DMS53 treated with DMSO at 0.1 percent for 48 hours (cell line): ENCODE data around the gene YJEFN3.

Experiments
- DNase-seq: peaks from one replicate; lab custom pipeline; 2025; ENCODE audit not compliant: unreplicated experiment; lab: John Stamatoyannopoulos, UW

Gene YJEFN3, protein sequence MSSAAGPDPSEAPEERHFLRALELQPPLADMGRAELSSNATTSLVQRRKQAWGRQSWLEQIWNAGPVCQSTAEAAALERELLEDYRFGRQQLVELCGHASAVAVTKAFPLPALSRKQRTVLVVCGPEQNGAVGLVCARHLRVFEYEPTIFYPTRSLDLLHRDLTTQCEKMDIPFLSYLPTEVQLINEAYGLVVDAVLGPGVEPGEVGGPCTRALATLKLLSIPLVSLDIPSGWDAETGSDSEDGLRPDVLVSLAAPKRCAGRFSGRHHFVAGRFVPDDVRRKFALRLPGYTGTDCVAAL

DNA sequence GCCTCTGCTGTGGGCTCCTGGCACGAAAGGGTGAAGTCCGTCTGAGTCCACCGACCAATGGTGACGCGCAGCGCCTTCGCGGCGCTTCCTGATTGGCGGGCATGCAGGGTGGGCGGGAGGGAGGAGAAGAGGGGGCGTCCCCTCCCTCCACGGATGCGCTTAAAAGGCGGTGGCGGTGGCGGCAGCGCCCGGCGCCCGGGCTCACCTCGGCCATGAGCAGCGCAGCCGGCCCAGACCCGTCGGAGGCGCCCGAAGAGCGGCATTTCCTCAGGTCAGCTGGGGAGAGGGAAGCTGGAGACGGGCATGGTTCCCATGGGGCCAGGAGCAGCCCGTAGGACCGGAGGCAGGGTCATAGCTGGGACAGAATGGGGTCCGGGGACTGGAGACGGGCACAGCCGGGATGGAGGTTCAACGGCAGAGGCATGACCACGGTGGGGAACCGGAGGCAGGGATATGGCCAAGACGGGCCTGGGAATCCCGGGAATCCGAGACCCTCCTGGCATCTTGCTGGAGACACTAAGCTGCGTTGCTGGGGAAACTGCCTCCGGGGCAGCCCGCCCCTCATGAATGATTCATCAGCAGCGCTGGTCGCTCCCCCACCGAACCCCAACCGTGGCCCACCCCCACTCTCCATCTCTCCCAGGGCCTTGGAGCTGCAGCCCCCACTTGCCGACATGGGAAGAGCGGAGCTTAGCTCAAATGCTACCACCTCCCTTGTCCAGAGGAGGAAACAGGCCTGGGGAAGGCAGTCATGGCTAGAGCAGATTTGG lies at the start of gene YJEFN3:
Gene YJEFN3 (plus strand): TSS at position 191 of the 770 bp plus-strand sequence. CDS start 22 bp downstream, at position 213.
- no peak for DNase-seq

- DNase-seq, result no peak
These were observed 48.0 kb upstream of the YJEFN3 start for GRCh38 chr19:19480688-19481087.

GRCh38 chr19:19482809-19483596 lies 45.7 kb upstream of the YJEFN3 start:
- DNase-seq, result no peak

- DNase-seq, result no peak
These were observed 43.3 kb upstream of the YJEFN3 start for GRCh38 chr19:19485161-19485997.

DNA sequence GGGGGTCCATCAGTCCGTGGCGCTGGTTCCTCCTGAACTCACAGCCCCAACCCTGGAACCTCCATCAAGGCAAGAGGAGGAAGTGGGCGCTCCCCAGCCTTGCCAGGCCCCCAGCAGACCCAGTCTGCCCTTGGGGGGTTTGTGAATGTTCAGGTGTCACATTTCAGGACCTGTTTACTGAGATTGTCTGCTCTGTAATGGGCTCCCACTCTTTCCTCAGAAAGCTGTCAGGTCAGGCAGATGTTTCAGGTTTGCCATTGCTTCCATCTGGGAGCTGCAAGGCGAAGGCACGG lies 42.8 kb upstream of the YJEFN3 start:
- no peak for DNase-seq

DNA sequence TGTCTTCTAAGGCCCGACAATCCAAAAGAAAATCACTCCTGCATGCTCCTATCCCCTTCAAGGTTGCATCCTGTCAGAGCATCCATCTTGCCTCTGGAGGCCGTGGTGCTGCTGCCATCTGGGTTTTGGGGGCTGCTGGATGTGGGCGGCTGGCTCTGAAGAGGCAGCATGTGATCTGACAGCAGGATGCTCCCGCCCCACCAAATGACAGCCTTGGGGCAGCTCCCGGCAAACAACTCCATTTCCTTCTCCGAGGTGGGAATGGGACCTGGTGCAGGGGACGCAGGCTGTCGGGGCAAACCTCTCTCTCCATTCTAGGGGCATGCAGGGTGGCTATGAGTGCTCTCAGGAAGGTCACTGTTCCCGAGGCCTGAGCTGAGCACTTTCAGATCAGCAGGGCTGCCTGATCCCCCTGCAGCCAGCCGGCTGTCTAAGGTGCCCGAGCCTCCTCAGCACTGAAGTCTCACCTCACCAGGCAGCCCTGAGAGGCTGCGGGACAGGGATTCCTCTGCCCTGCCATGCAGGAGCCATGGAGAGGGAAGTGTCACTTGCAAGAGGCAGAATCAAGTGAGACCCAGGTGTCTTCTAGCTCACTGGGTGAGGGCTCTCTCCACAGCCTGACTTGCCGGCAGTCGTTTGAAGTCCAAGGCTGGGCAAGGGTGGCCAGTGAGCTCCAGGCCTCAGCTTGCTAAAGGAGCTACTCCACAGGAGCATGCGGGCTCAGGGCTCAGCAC lies 42.2 kb upstream of the YJEFN3 start:
- DNase-seq, result no peak

GRCh38 chr19:19487077-19487949 lies 41.4 kb upstream of the YJEFN3 start:
- no peak for DNase-seq

GRCh38 chr19:19487950-19488874 lies 40.5 kb upstream of the YJEFN3 start:
- DNase-seq, result no peak

DNA sequence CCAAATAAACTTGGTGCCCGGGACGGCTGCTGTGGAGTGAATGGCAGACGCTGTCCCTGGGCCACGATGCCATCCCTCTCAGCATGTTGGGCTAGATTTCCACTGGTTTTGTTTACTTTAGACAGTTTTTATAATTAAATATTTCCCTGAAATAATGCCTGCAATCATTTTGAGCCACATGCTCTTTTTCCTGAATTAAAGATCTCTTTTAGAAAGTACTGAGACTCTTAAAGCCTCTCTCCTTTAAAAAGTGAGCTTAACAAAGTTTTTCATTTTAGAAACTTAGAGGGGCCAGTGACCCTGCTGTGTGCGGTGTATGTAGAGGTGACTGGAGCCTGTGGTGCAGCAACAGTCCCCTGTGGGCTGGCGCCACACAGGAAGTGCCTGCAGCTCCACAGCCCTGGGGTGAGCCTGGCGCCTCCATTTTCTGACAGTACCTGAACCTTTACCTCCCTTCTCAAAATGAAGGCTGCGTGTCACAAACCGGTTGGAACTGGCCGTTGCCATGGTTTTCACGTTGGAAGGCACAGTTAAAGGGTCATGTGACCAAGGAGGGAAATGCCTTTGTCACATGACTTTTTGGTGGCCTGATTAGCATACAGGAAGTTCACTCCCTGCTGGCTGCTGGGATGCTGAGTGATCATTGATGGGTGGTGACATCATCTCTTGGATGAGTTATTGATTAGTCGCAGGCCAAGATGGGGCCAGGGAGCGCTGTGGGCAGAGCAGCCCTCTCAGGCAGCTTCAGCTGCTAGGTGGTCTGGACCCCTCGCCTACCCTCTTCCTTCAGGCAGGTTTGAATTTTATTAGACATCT lies 39.6 kb upstream of the YJEFN3 start:
- peak; percentile 37 for DNase-seq

- no peak for DNase-seq
These were observed 38.9 kb upstream of the YJEFN3 start for GRCh38 chr19:19489804-19490204.

DNA sequence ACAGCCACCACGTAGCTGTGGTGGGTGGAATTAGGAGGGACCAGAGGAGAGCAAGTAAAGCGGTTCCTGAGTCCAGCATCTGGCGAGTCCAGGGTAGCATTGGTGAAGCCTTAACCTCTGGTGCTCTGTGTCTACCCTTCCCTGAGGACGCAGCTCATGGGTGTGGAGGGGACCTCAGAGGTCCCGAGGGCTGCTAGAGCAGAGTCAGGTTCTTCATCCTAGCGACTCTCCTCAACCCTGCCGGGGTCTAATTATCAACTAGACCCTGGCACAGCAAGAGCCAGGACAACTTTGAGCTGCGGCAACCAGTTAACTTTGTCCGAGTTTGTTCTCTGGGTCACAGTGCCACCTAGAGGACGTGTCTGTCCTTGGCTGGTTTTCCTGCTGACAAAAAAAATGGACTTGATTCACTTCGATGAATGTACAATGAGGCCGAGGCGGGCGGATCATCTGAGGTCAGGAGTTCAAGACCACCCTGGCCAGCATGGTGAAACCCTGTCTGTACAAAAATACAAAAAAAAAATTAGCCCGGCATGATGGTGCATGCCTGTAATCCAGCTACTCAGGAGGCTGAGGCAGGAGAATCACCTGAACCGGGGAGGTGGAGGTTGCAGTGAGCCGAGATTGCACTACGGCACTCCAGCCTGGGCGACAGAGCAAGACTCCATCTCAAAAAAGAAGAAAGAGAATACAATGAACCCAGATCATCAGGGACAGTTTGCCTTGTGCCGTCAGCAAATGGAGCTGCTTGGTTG lies 38.3 kb upstream of the YJEFN3 start:
- DNase-seq, result peak; percentile 35

DNA sequence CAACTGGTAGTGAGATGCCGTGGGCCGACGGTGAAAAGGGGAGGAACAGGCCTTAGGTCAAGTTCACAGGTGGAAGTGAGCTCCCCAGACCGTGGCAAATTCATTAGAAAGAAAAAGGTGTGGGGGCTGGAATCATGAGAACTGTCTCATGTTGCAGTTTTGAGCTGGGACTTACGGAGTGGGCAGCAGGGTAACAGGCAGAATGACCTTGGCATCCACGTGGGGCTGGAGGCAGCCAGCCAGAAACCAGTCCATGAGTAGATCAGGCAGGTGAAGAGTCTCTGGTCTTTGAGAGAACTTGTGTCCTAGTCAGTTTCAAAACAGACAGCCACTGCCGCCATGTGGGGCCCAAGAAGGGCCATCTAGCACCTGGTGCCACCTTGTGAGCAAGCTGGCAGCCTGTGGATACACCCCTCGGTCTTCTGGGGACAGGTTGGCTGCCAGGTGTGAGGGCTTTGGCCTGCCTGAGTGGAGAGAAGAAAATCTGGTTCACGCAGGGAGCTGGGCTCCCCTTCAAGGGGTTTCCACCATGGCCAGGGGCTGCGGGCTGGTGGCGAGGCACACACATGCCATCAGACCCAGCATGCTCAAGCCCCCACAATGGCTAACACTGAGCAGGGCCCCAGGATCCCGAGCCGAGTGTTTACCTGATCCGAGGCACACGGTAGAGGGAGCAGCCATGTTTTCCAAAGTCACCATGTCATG lies 37.2 kb upstream of the YJEFN3 start:
- no peak for DNase-seq

GRCh38 chr19:19492026-19492610 lies 36.6 kb upstream of the YJEFN3 start:
- no peak for DNase-seq

GRCh38 chr19:19493841-19494546 lies 34.7 kb upstream of the YJEFN3 start:
- DNase-seq, result no peak
